ENCODE data around the gene MORF4L2. TPM values are rescaled to one million over a fixed set of nuclear protein-coding genes. Genes with fewer than 3 reads are reported as not detected.
"Not testable (repeated sequence)": the region's sequence is repeated elsewhere in the genome, so short reads cannot be mapped to it uniquely, and the experiment has no call there.

The MORF4L2 gene
- total RNA-seq, 2 experiments from 2014 or later, result 201 to 212 TPM

GRCh38 chrX:103666202-103667107 lies 20.0 kb downstream of the MORF4L2 start:
- POLR2A ChIA-PET, result no interaction called here
- CTCF ChIA-PET, result interaction anchor here (0.5 to 0.6 kb wide), 2 partner anchors 30 to 101 kb away, joined by 3 read pairs; no protein-coding TSS in a partner anchor
- H3K27me3 ChIP-seq (ENCODE audit: control insufficient read depth in 1 of 2, insufficient read depth in 2 of 2, low read length in 2 of 2), result peaks cover 0 to 4% of the 10 kb centered on the region in 2 experiments
- no peak overlapping the region for H3K4me3 Mint-ChIP-seq
- no peak overlapping the region for H3K27ac ChIP-seq (ENCODE audit: low read depth in 1 of 2, low read length in 2 of 2)
- intact Hi-C loops (cut with DNase I, micrococcal nuclease), result no loop called here
- DNase-seq (no peak), ATAC-seq (ENCODE audit: poor library complexity) (no peak)
- no peaks in the 10 kb centered on the region for H3K9me3 Mint-ChIP-seq
- TF ChIP-seq CTCF (IDR thresholded peaks at IDR 0.05), result no peak
- no peaks in the 10 kb centered on the region for H3K36me3 Mint-ChIP-seq (ENCODE audit: low read depth)
- H3K27me3 Mint-ChIP-seq, result peaks cover 16% of the 10 kb centered on the region
- H3K9me3 ChIP-seq (ENCODE audit: control insufficient read depth in 1 of 2, insufficient read depth in 1 of 2, low read length in 2 of 2), result no peaks in the 10 kb centered on the region
- no peak overlapping the region for H3K4me3 ChIP-seq (ENCODE audit: low read length)
- H3K4me1 Mint-ChIP-seq (ENCODE audit: low read depth), result no peaks in the 10 kb centered on the region
- H3K36me3 ChIP-seq (ENCODE audit: insufficient read depth, low read length), result no peaks in the 10 kb centered on the region
- no peaks in the 10 kb centered on the region for H3K4me1 ChIP-seq (ENCODE audit: insufficient read depth, low read length)
- no peak overlapping the region for H3K27ac Mint-ChIP-seq

- no peaks in the 10 kb centered on the region for H3K4me1 ChIP-seq (ENCODE audit: insufficient read depth, low read length)
- POLR2A ChIA-PET, result no interaction called here
- Mint-ChIP-seq H3K9me3 (no peaks in the 10 kb centered on the region), H3K27ac (no peak overlapping the region), H3K36me3 (ENCODE audit: low read depth) (no peaks in the 10 kb centered on the region), H3K4me1 (ENCODE audit: low read depth) (no peaks in the 10 kb centered on the region), H3K27me3 (peaks cover 25% of the 10 kb centered on the region), H3K4me3 (no peak overlapping the region)
- ATAC-seq (ENCODE audit: poor library complexity), result no peak
- peaks cover 0 to 4% of the 10 kb centered on the region in 2 experiments for H3K27me3 ChIP-seq (ENCODE audit: control insufficient read depth in 1 of 2, insufficient read depth in 2 of 2, low read length in 2 of 2)
- no peak overlapping the region for H3K4me3 ChIP-seq (ENCODE audit: low read length)
- TF ChIP-seq CTCF (IDR thresholded peaks at IDR 0.05), result no peak
- intact Hi-C loops (cut with DNase I, micrococcal nuclease), result no loop called here
- H3K27ac ChIP-seq (ENCODE audit: low read depth in 1 of 2, low read length in 2 of 2), result no peak overlapping the region
- CTCF ChIA-PET, result no interaction called here
- H3K9me3 ChIP-seq (ENCODE audit: control insufficient read depth in 1 of 2, insufficient read depth in 1 of 2, low read length in 2 of 2), result no peaks in the 10 kb centered on the region
- no peaks in the 10 kb centered on the region for H3K36me3 ChIP-seq (ENCODE audit: insufficient read depth, low read length)
- DNase-seq, result no peak
Observed at GRCh38 chrX:103663981-103664762, 22.3 kb downstream of the MORF4L2 start.

- POLR2A ChIA-PET; H3K9me3 Mint-ChIP-seq; H3K27me3 ChIP-seq (ENCODE audit: control insufficient read depth in 1 of 2, insufficient read depth in 2 of 2, low read length in 2 of 2); H3K4me3 ChIP-seq (ENCODE audit: low read length); DNase-seq; intact Hi-C loops (cut with DNase I, micrococcal nuclease); H3K27ac ChIP-seq (ENCODE audit: low read depth in 1 of 2, low read length in 2 of 2); H3K36me3 ChIP-seq (ENCODE audit: insufficient read depth, low read length); H3K4me1 Mint-ChIP-seq (ENCODE audit: low read depth); H3K4me3 Mint-ChIP-seq; H3K27ac Mint-ChIP-seq; CTCF ChIA-PET; H3K36me3 Mint-ChIP-seq (ENCODE audit: low read depth); ATAC-seq (ENCODE audit: poor library complexity); H3K4me1 ChIP-seq (ENCODE audit: insufficient read depth, low read length); H3K9me3 ChIP-seq (ENCODE audit: control insufficient read depth in 1 of 2, insufficient read depth in 1 of 2, low read length in 2 of 2): not testable (repeated sequence)
- H3K27me3 Mint-ChIP-seq, result peaks cover 25% of the 10 kb centered on the region
Observed at GRCh38 chrX:103659460-103659859, 27.0 kb downstream of the MORF4L2 start.

Data from CD4-positive, alpha-beta T cell (primary cell).